ENCODE measurements around the gene MMP25.

DNA sequence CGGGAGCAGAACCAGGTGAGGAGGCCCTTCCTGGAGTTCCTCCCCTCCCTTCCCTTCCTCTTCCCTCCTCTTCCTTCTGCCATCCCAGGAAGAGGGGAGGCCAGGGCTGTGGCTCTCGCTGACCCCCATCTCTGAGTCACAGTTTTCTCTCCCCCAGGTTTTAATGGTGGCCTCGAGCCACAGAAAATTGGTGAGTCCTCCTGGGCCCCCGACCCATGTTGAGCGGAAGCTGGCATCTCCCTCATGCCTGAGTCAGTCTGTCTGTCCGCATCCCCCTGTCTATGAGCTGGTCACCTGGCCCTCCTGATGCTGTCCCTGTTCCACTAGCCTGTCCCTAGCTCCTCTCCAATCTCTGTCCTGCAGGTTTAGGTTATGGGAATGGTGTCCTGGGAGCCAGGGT, 46.4 kb upstream of the MMP25 start:
- TF ChIP-seq POLR2A (IDR thresholded peaks at IDR 0.05; ENCODE audit: low read depth, low read length) = no peak
- TF ChIP-seq TAF1 (IDR thresholded peaks at IDR 0.05; ENCODE audit: borderline replicate concordance, low read depth, low read length) = no peak
